Hepatic stellate cell (primary cell): ENCODE data around the gene PRTFDC1.

Source experiments
- DNase-seq: peaks from one replicate; pipeline ENCODE4 v3.0.0; 2011; ENCODE audit warnings: low spot score

PRTFDC1 gene

GRCh38 chr10:24902400-24902728 is 50.0 kb downstream of the PRTFDC1 start:
- DNase-seq = no peak

- peak; percentile 53 for DNase-seq
Observed at GRCh38 chr10:24901686-24902399, 50.6 kb downstream of the PRTFDC1 start.

DNA sequence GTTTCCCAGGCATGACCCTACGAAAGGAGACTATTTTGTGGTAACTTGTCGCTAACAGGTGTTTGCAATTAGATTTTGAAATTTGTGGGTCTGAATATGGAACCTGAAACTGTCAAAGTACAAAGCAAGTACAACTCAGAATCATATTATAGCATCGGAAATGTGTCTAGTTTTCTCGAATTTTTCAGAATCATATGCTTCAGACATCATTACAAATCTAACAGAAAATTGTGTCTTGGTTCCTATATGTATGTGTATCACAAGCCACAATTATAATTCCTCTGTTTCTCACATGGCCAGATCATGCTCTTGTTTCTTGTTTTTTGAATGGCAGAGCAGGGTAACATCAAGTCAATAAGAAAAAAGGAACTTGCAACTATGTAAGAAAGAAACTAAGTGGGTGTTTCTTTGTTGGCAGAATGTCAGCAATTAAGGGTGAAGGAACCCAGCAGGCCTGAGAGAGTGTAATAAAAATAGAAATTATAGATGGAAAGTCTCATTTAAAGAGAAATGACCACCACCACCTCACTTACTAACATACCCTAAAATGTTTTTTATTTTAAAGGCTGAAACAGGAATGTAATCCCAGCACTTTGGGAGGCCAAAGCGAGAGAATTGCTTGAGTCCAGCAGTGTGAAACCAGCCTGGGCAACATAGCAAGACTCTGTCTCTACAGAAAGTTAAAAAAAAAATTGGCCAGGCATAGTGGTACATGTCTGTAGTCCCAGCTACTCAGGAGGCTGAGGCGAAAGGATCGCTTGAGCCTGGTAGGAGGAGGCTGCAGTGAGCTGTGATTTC is 51.3 kb downstream of the PRTFDC1 start:
- DNase-seq = no peak

- DNase-seq = no peak
Observed at GRCh38 chr10:24899571-24899970, 52.8 kb downstream of the PRTFDC1 start.

DNA sequence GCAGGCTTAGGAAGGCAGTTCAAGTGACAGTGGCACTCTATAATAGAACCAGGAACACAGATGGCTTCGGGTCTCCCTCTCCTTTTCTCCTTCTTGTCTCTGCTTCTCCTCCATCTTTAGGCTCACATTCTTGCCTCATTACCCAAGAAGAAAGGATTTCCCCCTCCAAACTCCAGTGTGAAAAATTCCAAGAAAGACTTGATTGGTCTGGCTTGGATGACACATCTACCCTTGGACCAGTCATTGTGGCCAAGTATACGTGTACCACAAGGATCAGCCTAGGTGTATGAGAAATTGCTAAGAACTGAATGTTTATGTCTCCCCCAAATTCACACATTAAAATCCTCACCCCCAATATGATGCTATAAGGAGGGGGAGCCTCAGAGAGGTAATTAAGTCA is 53.9 kb downstream of the PRTFDC1 start:
- DNase-seq = no peak

DNA sequence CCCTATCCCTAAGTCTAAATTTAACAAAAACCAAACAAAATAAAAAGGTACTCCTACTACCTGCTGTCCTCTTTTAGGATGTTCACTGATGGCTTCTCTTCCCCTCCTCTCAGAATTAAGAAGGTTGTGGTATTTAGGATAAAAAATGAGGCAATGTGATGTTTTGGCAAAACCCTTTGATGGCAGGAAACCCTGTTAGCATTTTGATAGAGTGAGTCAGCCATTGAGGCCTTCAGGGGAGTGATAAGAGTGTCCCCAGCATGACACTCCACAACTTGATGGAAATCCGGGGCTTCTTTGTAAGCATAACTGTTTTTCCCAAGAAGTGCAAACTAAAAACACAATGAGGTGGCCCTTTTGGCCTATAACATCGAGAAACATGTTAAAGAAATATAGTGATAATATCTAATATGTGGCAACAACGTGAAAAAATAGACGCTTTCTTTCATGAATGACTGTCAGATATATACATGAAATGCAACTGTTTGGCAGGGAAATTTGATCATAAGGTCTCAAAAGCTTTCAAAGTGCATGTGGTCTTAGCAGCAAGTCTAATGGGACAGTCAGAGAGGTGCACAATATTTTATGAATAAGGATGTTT is 55.0 kb downstream of the PRTFDC1 start:
- peak; percentile 47 for DNase-seq

- DNase-seq = no peak
Observed at GRCh38 chr10:24894728-24895127, 57.7 kb downstream of the PRTFDC1 start.

- peak; percentile 64 for DNase-seq
Observed at GRCh38 chr10:24894309-24894708, 58.1 kb downstream of the PRTFDC1 start.

- no peak for DNase-seq
Observed at GRCh38 chr10:24893127-24893526, 59.3 kb downstream of the PRTFDC1 start.

GRCh38 chr10:24891823-24892222 is 60.6 kb downstream of the PRTFDC1 start:
- no peak for DNase-seq

GRCh38 chr10:24889639-24890038 is 62.8 kb downstream of the PRTFDC1 start:
- DNase-seq = peak; percentile 26

DNA sequence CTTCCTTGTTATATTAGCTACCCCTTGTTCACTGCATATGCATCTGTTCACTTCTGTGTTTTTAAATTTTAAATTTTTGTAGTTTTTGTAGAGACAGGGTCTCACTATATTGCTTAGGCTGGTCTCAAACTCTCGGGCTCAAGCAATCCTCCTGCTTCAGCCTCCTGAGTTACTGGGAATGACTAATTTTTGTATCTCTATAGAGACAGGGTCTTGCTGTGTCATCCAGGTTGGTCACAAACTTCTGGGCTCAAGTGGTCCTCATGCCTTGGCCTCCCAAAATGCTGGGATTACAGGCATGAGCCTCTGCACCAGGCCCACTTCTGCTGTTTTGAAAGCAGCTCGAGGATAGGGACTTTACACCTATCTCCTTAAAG is 64.6 kb downstream of the PRTFDC1 start:
- DNase-seq = no peak

GRCh38 chr10:24886290-24886680 is 66.1 kb downstream of the PRTFDC1 start:
- no peak for DNase-seq

- DNase-seq = no peak
Observed at GRCh38 chr10:24885551-24886289, 66.7 kb downstream of the PRTFDC1 start.

DNA sequence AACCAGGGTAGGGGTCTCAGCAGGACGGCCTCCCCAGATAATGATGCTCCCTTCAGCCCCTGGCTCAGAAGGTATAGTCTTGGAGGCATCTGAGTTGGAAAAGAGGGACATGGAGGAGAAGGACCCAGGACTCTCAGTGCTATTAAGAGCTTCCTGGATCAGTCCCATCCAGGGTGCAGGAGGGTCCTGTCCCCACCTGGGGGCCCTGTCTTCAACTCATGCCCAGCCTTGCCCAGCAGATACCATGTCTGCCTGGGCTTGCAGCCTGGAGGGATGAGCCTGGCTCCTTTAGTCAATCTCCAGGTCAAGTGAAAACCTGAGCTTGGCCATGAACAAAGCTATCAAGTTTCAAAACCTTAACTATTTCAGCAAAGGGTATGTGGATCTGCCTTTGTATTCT is 67.6 kb downstream of the PRTFDC1 start:
- no peak for DNase-seq

GRCh38 chr10:24884316-24884715 is 68.1 kb downstream of the PRTFDC1 start:
- no peak for DNase-seq

DNA sequence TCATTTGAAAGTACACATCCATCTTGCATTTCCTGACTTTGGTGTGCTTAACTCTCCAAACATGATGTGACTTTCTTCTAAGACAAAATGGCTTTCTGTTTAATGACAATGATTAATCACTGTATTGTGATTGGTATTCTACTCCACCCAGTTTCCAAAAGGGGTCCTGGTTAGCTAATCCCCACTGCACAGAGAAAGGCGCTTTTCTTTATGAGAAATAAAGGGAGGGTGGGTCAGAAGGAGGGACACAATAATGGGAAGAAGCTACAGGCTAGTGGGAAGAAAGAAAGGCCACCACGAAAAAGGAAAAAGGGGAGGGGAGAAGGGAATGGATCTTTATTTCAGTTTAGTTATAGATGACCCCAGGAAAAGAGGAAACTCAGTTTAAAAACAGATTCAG is 69.2 kb downstream of the PRTFDC1 start:
- DNase-seq = no peak

- no peak for DNase-seq
Observed at GRCh38 chr10:24882047-24882698, 70.2 kb downstream of the PRTFDC1 start.

DNA sequence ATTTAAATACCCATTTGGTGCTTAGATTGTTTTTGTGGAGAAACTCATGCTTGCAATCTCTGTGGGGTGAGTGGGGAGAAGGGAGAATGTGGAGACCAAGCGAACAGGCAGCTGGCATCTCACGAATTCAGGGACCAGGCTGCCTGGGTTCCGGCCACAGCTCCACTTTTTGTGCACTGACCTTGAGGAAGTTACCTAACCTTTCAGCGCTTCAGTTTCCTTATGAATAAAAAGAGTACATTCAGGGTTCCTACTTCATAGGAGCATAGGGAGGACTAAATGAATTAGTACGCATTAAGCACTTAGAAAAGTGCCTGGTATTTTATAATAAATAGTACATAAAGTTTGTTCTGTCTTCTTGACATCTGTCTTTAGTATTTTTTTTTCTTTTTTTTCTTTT is 72.5 kb downstream of the PRTFDC1 start:
- DNase-seq = no peak

GRCh38 chr10:24874133-24874532 is 78.3 kb downstream of the PRTFDC1 start:
- no peak for DNase-seq

DNA sequence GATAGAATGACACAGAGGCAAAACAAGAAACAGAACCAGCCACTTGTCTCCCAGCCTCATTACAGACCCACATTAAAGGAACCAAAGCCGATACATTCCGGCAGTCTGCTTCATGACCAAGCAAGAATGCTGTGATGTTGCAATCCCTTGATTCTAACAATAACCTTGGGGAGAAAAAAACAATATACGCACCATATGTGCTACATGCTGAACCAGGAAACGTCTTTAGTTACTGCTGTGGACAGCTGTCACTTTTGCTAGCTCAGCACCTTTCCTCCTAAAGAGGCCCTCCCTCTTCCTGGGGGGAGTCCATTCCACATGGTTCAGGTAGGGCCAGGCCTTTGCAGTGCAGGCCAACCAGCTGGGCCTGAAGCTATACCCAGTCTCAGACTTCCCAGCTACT is 79.1 kb downstream of the PRTFDC1 start:
- peak; percentile 73 for DNase-seq

- DNase-seq = no peak
Observed at GRCh38 chr10:24872790-24873182, 79.6 kb downstream of the PRTFDC1 start.
